GM20000 (cell line): Measurements from ENCODE around the gene FZR1.

Experiments used
- DNase-seq: peaks from one replicate; pipeline ENCODE4 v3.0.0; 2012; ENCODE audit warnings: low spot score
- TF ChIP-seq, protein P1 (sequence below): IDR thresholded peaks from 2 replicates; pipeline ENCODE4 v1.5.1; 2012; ENCODE audit warnings: mild to moderate bottlenecking, control low read depth; ENCODE audit errors: extremely low read depth, missing control alignments

Gene FZR1

DNA sequence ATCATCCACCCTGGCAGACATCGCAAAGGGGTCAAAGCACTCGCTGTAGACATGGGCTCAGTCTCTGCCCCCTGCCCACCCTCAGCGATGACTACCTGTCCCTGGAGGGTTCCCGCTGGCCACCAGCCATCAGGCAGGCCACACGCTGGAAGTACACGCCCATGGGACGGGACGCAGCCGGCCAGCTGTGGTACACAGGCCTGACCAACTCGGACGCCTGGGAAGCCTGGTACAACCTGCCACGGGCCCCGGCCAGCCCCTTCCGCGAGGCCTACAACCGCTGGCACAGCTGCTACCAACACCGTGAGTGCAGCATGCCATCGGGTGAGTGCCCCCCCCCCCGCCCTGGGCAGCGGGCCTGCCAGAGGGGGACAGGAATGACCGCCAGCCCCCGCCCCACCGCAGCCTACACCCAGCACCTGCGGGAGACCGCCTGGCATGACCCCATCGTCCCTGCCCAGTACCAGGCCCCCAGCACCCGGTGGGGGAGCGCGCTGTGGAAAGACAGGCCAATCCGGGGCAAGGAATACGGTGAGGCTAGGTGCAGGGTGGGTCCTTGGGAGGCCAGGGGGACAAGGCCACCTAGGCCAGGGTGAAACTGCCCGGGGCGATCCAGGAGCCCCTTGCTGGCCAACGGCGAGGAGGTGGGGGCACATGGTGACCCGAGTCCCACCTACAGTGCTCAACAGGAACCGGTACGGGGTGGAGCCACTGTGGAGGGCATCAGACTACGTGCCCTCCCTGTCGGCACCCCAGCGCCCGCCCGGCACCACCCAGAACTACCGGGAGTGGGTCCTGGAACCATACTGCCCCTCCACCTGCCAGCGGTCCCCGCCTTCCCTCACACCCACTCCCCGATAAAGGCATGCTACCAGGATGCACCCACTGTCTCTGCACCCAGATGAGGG lies 37.3 kb downstream of the FZR1 start:
- DNase-seq = no peak
- TF ChIP-seq, protein P1, sequence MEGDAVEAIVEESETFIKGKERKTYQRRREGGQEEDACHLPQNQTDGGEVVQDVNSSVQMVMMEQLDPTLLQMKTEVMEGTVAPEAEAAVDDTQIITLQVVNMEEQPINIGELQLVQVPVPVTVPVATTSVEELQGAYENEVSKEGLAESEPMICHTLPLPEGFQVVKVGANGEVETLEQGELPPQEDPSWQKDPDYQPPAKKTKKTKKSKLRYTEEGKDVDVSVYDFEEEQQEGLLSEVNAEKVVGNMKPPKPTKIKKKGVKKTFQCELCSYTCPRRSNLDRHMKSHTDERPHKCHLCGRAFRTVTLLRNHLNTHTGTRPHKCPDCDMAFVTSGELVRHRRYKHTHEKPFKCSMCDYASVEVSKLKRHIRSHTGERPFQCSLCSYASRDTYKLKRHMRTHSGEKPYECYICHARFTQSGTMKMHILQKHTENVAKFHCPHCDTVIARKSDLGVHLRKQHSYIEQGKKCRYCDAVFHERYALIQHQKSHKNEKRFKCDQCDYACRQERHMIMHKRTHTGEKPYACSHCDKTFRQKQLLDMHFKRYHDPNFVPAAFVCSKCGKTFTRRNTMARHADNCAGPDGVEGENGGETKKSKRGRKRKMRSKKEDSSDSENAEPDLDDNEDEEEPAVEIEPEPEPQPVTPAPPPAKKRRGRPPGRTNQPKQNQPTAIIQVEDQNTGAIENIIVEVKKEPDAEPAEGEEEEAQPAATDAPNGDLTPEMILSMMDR = no peak

DNA sequence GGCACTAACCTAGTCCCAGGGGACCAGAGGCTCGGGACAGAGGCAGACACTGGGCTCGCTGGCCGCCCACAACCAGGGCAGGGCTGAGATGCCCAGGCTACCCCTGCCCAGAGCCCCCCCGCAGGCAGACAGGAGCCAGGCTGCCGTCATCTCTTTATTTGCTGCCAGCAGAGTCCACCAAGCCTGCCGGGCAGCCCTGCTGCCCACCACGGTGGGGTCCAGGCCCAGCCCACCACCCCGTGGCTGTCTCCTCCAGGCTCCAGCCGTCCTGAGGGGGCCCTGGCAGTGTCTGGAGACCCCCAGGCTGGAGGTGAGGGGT lies 37.9 kb downstream of the FZR1 start:
- DNase-seq = no peak
- TF ChIP-seq, protein P1 = no peak

DNA sequence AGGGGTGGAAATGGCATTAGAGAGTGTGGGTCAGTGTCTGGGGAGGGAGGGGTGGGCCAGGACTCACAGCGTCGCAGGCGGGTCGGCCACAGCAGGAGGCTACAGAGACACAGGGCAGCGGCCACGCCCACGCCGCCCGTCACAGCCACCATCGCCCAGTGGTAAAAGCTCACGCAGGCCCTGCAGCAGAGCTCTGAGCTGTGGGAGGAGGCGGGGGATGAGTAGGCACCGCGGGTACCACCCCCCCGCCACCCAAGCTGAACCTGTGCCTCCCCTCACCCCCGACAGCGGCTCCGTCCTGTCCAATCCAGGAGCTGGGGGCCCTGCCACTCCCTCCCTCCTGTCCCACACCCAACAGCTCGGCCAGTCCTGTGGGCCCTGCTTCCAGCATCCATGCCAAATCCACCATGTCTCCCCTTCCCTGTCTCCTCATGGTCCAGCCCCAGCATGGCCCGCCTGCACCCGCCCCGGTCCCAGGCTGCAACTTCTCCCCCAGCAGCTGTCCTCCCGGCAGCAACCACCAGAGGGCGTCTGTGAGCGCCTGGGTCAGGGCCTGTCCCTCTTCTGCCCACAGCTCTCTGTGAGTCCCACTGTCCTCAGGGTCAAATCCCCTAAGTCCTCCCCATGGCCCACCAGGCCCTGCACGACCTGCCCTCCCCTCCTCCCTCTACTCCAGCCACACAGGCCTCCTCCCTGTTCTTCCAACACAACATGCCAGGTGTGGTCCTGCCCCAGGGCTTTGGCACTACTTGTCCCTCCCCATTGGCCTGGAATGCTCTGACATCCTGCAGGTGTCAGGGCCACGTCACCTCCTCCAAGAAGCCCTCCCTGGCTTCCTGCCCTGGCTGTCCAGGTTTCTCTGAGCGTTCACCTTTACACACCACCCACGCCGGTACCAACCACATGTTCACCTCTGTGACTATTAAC lies 38.9 kb downstream of the FZR1 start:
- TF ChIP-seq, protein P1 = peak; percentile 95
- peak; percentile 93 for DNase-seq

DNA sequence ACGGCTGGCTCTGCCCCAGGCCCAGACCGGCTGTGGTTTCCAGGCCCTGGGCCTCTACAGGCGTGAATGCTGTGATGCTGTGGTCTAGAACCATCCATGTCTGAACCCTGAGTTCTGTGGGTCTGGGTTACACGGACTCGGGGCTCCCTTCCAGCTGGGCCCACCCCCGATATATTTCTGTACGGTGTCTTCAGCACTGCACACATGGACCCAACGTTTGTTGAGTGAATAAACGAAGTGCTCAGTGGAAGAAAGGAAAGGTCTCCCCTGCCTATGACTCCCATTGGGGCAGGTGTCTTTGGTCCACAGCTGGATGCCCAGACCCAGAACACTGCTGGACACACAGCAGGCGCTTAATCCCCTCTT lies 39.5 kb downstream of the FZR1 start:
- TF ChIP-seq, protein P1 = no peak
- DNase-seq = no peak

DNA sequence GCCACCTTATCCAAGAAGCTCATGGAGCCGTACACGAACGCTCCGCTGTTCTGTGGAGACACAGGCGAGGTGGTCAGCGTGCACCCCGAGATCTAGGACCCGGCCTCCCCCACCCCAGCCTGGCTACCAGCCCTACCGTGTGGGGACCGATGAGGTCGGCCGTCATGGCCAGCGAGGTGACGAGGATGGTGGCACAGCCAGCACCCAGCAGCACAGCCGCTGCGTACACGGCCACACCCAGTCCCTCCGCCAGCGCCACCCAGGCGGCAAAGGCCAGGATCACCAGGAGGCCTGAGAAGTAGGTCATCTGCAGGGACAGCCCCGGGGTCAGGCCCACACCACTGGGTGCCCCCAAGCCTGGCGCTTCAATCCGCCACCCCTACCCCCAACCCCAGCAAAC lies 40.0 kb downstream of the FZR1 start:
- TF ChIP-seq, protein P1 = no peak
- DNase-seq = no peak

DNA sequence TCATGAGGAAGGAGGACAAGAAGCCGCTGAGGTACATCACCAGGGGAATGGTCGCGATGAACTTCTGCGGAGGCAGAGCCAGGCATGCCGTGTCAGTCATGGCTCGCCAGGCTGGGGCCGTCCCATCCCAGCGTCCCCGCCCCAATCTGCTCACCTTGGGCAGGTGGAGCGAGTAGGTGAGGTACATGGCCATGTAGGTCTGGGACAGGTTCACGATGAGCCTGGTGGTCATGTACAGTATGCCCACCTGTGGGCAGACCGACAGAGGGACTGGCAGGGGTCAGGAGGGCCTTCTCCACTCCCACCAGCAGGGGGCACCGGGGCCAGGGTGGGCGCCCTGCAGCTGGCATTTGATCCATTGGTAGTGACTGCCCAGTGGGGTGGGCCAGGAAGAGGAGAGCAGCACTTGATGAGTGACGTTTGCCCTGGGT lies 41.2 kb downstream of the FZR1 start:
- TF ChIP-seq, protein P1 = peak; percentile 39
- no peak for DNase-seq

DNA sequence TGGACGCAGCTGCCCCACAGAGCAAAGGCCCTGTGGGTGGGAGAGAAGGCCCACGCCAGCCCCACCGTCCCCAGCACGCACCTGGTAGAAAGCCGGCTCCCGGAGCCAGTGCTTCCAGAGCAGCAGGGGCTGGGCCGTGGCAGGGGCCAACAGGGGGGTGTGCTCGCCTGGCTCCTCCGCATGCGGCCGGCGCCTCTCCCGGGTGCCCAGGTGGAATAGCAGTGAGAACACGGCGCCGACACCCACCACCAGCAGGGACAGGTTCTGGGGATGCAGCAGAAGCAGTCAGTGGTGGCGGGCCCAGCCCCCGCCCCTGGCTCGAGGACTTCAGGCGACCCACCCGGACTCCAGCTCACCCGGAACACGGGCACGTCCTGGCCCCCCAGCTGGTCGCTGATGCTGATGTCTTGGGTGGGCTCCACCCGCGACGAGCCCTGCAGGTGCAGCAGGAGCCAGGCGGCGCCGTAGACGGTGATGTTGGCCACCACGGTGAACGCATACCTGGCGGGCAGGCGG lies 41.7 kb downstream of the FZR1 start:
- no peak for DNase-seq
- TF ChIP-seq, protein P1 = no peak
